Stimulated activated CD4-positive, alpha-beta T cell treated with anti-CD3 and anti-CD28 coated beads, Interleukin-15, amount 100 ng/mL, for 1 hour (primary cell): ENCODE data around the gene DHRS3.

ENCODE experiments used
- DNase-seq, 2 donors: peaks; one replicate each; pipeline ENCODE4 v3.0.0-alpha.2; 2020; ENCODE audit warnings: low read depth in 1 of 2, low spot score in 1 of 2

Gene DHRS3

GRCh38 chr1:12617511-12617900, 504 bp downstream of the DHRS3 start:
- DNase-seq = no peak

GRCh38 chr1:12616709-12617373, 1.2 kb downstream of the DHRS3 start:
- DNase-seq = no peak

- no peak for DNase-seq
Measured at GRCh38 chr1:12615865-12616708, 1.9 kb downstream of the DHRS3 start.

GRCh38 chr1:12615159-12615864, 2.7 kb downstream of the DHRS3 start:
- DNase-seq = no peak

GRCh38 chr1:12614402-12615158, 3.4 kb downstream of the DHRS3 start:
- no peak for DNase-seq

- no peak for DNase-seq
Measured at GRCh38 chr1:12613180-12613579, 4.8 kb downstream of the DHRS3 start.

GRCh38 chr1:12610941-12611340, 7.1 kb downstream of the DHRS3 start:
- DNase-seq = no peak

GRCh38 chr1:12610305-12610935, 7.6 kb downstream of the DHRS3 start:
- DNase-seq = no peak

GRCh38 chr1:12609469-12610003, 8.5 kb downstream of the DHRS3 start:
- no peak for DNase-seq

- no peak for DNase-seq
Measured at GRCh38 chr1:12608311-12608957, 9.6 kb downstream of the DHRS3 start.

- DNase-seq = no peak
Measured at GRCh38 chr1:12607263-12607662, 10.7 kb downstream of the DHRS3 start.

GRCh38 chr1:12604986-12605385, 13.0 kb downstream of the DHRS3 start:
- DNase-seq = no peak

GRCh38 chr1:12604114-12604874, 13.7 kb downstream of the DHRS3 start:
- peak in 1 of 2 donors; percentile 43 for DNase-seq

GRCh38 chr1:12603224-12603623, 14.8 kb downstream of the DHRS3 start:
- DNase-seq = no peak

- no peak for DNase-seq
Measured at GRCh38 chr1:12602659-12603024, 15.4 kb downstream of the DHRS3 start.

GRCh38 chr1:12601700-12602658, 16.0 kb downstream of the DHRS3 start:
- no peak for DNase-seq

- peak; percentile 28 to 30 for DNase-seq
Measured at GRCh38 chr1:12600880-12601633, 17.0 kb downstream of the DHRS3 start.
